Femur (tissue), 1 donor: ENCODE measurements around the gene TBC1D2B.
A peak's percentile ranks its signal among the peaks of the same experiment; 100 is the strongest.

Experiments used
- DNase-seq: peaks from one replicate; pipeline ENCODE4 v3.0.0-alpha.2; 2017

Gene TBC1D2B

DNA sequence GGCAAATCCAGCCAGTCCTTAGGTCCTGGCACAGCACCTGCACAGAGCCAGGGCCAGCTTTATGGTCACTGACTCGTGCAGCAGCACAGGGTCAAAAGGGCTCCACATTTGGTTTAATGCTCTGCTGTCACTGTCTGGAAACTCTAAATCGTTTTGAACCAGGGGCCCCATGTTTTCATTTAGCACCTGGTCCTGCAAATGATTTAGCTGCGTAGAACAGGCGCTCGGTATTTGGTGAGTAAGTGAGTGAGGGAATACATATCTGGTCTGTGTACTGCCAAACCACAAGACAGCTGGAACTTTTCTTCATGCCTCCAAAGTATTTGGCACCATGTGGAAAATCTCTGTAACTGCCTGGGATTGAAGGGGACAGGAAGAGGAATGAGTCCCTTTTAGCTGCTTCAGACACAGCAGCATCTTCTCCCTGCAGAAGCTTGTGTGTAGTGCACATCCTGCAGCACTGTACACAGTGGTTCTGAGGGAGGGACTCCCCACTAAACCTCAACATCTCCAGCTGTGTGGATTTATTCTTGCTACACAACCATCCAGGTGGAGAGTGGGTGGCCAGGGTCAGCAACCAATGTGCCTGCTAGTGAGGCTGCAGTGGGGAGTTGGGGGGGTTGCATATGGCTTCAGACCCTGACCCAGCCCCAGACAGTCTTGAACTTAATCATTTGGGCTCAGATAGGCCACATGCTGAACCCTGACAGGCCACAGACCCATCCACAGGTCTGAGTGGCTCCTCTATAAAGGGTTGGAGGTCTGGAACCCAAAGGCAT lies 15.9 kb upstream of the TBC1D2B start:
- peak; percentile 61 for DNase-seq

- no peak for DNase-seq
Measured at GRCh38 chr15:78092261-78093041, 14.9 kb upstream of the TBC1D2B start, which contains the start of gene SH2D7. Gene SH2D7, plus strand, starts transcription at chr15:78092561. Its CDS starts 24 bp downstream, at chr15:78092585.

- no peak for DNase-seq
Measured at GRCh38 chr15:78090422-78091063, 13.0 kb upstream of the TBC1D2B start.

GRCh38 chr15:78088773-78089080 lies 11.2 kb upstream of the TBC1D2B start:
- DNase-seq, result no peak

DNA sequence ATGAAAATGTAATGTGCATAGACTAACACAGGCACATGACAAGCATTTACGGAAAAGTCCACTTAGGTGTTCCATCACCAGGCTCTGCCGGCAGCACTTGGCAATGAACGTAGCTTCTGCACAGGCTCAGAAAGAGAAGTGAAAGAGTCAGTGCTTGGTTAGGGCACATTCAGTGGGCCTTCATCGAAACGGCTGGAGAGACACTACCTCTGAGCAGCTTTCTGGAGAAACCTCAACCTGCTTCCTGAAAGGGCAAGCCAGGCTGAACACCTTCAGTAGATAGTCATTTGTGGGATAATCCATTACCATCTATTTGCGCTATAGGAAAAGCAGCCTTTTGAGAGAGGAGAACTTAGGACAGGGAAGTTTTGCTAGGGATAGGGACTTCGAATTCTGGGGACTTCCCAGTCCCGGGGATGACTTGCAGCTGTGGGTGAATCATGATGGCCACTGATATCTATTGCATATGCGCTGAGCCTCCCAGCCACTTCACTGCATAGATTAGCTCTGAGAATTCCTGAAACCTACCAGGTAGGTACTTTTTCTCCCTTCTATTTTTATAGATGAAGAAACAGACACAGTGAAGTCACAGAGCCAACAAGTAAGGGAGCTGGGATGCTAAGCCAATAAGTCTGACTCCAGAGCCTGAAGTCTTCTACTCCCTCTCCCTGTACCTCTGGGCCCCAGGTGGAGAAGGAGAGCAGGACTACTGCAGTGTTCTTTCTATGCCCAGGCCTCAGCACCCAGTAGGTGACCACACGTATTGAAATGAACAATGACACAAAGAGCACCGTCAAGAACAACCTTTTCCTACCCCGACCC lies 10.7 kb upstream of the TBC1D2B start:
- DNase-seq, result no peak

GRCh38 chr15:78085928-78086327 lies 8.4 kb upstream of the TBC1D2B start:
- DNase-seq, result no peak

DNA sequence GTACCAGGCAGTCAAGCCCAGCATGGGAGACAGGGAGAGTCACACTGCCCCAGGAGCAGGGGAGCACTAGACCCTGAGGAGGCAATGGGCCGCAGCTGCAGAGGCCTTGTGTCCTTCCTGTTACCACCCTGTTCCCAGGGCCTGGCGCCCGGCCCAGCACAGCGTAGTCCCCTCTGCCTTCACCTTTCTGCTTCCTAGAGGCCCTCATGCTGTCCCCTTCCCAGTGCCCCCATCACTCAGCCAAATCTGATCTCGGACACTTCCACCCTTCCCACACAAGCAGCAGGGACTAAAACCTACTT lies 6.9 kb upstream of the TBC1D2B start:
- no peak for DNase-seq

- no peak for DNase-seq
Measured at GRCh38 chr15:78083687-78084448, 6.4 kb upstream of the TBC1D2B start.

- no peak for DNase-seq
Measured at GRCh38 chr15:78083186-78083585, 5.7 kb upstream of the TBC1D2B start.

DNA sequence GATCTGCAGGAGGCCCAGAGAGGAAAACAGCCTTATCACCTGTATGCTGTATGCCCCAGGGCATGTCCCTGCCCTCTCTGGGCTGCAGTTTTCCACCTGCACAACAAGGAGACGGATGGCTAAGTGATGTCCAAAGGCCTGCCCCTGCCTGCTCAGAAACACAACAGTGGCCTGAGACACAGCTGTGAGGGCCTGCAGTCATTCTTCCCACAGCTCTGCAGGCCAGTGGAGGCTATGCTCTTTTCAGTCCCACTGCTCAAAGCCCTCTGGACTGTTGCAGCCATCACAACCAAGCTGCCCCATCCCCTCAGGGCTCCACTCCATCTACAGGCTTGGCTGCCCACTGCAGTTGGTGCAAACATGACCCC lies 5.2 kb upstream of the TBC1D2B start:
- no peak for DNase-seq

GRCh38 chr15:78082106-78082742 lies 4.7 kb upstream of the TBC1D2B start:
- DNase-seq, result no peak

- no peak for DNase-seq
Measured at GRCh38 chr15:78080088-78080460, 2.6 kb upstream of the TBC1D2B start.

DNA sequence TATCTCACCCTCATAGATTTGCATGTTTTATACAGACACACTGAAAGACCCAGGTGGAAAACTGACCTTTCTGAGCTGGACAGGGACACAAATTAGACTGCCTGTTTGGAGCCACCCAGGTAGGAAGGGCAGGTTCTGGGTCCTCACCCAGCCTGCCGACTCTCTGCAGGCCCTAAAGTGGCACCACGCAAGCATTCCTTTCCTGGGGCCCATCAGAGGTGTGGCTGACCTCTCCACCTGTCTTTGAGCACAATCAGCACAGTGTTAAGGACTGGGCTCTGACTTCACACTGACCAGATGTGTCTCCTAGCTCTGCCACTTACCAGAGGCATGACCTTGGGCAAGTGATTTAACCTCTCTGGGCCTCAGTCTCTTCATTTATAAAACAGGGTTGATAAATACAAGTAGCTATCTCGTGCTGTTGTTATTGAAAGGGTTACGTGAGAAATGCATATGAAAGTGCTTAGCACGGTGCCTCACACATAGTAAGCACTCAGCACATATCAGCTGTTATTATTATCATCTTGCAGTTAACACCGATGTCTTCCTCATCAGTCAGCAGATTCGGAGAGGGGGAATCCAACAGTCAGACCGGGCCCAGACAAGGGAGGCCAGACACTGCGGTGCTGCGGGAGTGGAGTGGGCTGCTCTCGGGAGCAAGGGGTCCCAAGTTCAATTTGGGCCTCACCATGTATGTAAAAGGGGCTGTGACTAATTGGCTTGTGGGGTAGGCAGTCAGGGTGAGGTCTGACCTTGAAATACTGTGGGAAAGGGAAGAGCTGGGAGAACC lies 2.0 kb upstream of the TBC1D2B start:
- no peak for DNase-seq

GRCh38 chr15:78077871-78078210 lies 330 bp upstream of the TBC1D2B start:
- no peak for DNase-seq

GRCh38 chr15:78076231-78077052 lies 1.1 kb downstream of the TBC1D2B start:
- DNase-seq, result no peak

DNA sequence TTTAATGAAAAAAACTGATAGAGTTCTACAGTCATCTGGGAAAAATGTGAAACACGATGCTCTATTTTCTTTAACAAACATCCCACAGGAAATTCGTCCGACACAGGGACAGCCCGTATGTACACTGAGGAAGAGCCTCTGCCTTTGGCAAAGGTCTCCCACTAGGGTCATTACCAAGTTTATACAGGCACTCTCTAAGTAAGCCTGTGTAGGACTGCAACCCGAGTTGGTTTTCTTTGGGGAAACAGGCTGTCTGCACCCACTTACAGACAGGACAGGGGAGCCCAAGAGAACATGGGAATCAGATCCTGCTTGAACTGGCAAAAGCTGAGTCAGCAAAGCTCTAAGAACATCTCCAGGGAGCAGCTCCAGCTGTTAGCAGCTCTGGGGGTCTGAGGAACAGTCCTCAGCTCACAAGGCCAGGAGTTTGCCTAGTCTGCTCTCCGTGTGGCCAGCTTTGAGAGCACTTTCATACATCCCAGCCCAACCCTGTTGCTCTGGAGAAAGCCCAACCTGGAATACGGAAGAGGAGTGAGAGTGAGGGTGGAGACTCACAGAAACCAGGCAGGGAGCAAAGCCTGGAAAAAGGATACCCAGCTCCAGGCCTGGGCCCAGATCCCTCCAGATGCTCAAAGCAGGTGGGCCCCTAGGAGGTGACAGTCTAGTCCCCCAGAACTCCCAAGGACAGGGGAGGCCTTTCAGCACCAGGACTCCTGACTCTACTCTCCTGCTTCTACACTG lies 1.9 kb downstream of the TBC1D2B start:
- peak; percentile 81 for DNase-seq

DNA sequence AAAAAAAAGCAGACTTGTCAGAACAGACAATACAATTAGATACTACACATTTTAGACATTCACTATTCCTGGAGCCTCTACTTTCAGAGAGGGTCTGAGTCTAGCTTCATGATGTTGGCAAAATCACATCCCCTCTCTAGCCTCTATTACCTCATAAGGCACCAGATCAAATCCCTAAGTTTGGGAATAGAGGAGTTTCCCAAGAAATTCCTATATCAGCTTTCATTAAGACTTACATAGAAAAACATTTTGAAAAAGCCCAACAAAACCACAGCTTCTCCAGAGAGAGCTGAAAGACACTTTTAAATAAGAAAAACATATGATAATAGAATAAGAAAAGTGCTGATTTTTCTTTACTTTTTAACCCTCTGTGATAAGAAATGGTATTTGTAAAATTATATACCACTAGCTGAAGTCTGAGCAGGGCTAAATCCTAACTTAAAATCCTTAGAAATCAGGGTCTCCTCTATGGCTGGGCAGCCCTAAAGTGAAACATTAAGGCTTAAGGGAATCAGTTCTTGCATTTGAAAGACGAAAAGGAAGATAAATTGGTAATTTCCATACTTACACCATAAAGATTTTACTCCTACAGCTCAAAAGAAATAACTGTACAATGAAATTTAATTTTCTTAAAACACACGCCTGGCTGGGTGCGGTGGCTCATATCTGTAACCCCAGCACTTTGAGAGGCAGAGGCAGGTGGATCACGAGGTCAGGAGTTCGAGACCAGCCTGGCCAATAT lies 4.3 kb downstream of the TBC1D2B start:
- no peak for DNase-seq

DNA sequence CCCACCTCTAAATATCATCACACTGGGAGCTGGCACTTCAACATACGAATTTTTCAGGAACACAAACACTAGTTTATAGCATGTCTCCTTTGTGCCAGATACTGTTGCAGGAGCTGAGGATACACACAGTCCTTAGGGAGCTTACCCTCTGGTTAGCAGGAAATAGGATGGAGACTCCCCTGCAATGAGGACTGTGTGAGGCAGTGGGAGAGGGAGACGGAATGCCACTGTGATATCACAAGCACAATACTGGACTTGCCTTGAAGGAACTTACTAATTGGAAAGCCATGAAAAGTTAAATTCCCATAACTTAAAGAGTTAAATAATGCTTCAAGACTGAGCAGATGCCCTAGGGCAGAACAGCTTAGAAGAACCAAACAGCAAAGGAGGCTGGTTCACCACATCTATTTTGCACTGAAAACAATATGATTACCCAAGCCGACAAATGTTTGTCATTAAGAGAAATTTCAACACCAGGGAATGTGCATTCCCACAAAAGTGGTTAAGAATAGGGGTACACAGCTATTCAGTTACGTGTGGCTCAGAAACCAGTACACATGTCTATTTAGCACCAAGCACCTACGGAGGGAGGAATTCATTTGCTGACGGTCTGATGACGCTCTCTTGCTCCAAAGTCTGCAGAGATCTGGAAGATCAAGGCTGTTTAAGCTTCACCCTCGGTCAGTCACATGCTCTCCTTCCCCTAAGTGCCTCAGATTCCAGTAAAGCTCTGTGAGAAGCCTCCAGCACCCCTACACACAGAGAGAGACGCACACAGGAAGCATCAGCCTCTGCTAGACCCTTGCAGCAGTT lies 5.2 kb downstream of the TBC1D2B start:
- DNase-seq, result peak; percentile 68
